ENCODE results near the gene ZNF839.

ZNF839 gene

DNA sequence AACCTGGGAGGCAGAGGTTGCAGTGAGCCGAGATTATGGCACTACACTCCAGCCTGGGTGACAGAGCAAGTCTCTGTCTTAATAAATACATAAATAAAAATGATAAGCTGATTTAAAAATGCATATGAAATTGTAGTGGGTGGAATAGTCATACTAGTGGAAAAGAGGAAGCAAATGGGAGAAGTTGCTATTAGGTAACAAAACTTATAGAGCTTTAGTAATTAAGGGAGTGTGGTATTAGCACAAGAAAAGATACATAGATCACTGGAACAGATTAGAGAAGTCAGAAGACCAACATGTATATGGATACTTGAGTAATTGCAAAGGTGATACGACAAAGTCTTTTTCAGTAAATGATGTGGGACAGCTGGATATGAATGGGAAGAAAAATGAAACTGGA lies 69.7 kb downstream of the ZNF839 start:
- DNase-seq = no peak

- no peak for DNase-seq
Measured at GRCh38 chr14:102390064-102390855, 70.7 kb downstream of the ZNF839 start.

All from NCI-H69 (cell line).